IPS DF 4.7 (cell line): Measurements from ENCODE around the gene UTS2R.

Source experiments
- DNase-seq: peaks from one replicate; pipeline ENCODE4 v3.0.0-alpha.2; 2013; ENCODE audit warnings: low spot score; ENCODE audit errors: extremely low read depth

UTS2R gene

DNA sequence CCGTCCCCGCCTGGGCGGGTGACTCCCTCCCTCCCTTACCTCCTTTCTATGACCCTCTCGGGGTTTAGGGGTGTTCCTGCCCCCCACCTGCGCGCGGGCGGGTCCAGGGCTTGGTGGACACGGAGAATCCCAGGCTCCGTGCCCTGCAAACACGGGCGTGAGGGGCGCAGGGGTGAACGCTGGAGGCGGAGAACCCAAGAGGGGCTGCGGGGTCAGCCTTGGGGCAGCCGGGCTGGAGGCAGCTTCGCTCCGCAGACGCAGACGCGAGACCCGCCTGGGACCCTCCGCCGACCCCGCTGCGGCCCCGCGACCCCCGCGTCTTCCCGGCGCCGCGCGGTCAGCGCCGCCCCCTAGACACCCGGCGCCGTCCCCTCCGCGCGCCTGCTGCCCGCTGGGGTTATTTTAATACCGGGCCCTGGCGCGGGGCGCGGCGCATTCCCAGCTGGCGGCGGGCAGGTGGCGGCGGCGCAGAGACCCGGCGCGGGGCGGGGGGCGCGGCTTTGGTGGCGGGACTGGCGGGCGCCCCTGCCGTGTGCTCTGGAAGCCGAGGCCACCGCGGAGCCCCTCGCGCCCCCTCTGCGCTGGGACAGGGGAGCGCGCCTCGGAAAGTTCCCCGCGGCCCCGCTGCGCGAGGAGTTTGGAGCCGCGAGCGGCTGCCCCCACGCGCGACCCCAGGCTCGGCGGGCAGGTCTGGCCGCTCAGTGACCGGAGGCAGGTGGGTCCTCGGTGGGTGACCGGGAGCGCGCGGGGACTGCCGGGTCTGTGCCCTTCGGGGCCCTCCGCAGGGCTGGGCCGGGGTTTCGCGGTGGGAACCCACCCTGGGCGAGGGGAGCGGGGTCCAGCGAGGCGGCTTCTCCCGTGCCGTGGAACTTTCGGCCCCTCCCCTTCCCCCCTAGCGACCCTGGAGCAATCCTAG, at the start of gene UTS2R:
UTS2R (plus strand) TSS at position 433 of the 916 bp plus-strand sequence. CDS start 2,560 bp downstream, outside the sequence.
- no peak for DNase-seq

DNA sequence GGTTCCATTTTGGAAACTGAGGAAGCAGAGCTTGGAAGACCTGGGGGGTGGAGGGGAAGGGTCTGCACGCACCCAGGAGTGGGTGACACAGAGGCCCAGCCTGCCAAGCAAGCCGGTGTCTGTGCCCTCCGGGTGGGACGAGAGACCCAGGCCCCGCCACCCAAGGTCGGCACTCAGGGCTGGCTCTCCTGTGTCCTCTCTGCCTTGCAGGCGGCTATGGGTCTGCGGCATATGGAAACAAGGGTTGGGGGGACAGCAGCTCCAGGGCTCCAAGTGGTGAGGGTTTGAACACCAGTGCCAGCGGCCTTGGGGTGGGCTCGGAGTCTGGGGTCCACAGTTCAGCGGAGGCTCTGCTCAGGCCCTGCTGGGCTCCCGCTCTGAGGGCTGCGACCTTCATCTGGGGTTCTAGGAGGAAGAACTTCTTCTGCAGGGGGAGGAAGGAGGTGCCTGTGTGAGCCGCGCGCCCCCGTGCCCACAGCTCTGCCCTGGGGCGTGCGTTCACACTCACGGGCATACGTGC, 49.6 kb upstream of the UTS2R start:
- DNase-seq, result no peak

DNA sequence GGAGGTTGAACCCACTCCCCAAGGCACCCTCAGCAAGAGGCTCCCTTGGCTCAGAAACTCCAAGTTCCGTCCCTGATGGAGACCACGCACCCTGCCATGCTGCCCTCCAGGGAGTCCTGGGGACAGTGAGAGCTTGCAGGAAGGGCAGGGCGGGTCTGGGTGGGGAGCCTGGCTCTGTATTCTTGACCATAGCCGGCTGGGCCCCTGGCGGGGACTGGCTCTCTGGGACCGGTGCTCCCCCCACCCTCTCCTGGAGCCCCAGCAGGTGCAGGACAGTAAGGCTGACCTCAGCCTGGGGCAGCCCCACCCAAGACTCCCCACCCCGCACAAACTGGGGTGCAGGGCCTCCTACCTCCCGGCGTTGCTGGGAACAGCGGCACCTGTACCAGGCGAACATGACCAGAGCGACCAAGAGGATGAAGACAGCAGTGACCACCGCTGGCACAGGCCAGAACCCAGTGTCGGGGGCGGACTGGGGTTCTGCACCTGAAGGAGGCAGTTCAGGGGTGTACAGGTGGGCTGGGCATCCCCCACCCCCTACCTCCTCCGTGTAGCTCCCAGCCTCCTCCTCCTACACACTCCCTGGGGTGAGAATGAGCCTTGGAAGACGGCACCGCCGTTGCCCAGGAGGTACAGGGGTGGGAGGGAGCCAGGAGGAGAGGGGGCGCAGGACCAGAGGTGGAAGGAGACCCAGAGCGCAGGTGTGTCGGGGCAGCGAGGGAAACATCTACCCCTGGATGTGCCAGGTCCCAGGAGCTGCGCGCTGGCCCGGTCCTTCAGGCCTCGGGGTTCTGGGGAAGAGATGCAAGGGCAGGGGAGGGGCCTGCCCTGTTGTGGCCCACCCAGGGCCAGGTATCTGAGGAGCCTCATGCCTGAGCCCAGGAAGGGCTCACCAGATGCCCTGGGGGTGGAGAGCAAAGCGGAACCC, 48.8 kb upstream of the UTS2R start:
- no peak for DNase-seq

DNA sequence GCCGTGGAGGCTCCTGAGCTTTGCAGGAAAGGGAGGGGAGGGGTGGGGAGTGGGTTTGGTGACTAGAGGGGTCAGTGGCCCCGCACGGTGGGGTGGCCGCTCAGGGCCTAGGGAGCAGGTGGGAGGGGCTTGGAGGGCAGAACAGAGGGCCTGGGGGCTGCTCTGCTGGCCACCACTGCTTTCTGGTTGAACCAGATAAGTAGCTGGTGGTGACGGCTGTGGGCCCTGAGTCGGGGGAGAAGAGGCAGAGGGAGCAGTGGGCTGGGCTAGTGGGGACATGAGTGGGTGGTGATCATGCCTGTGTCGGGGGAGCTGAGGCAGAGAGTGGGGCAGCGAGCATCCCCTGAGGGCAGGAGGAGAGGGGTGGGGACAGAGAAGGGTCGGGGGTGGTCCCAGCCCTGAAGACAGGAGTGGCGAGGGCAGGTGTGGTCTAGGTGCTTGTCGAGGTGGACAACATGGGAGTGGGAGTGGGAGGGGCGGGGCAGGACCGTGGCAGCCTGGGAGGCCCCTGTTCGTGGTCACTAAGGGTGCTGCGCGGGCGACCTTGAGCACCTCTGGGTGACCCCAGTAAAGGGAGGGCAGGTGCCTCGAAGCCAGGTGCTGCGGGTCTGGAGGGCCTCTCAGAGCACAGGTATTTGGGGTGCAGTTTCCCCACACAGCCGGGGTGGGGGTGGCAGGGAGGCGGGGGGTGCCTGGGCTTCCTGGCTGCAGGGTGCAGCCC, 47.9 kb upstream of the UTS2R start:
- no peak for DNase-seq

DNA sequence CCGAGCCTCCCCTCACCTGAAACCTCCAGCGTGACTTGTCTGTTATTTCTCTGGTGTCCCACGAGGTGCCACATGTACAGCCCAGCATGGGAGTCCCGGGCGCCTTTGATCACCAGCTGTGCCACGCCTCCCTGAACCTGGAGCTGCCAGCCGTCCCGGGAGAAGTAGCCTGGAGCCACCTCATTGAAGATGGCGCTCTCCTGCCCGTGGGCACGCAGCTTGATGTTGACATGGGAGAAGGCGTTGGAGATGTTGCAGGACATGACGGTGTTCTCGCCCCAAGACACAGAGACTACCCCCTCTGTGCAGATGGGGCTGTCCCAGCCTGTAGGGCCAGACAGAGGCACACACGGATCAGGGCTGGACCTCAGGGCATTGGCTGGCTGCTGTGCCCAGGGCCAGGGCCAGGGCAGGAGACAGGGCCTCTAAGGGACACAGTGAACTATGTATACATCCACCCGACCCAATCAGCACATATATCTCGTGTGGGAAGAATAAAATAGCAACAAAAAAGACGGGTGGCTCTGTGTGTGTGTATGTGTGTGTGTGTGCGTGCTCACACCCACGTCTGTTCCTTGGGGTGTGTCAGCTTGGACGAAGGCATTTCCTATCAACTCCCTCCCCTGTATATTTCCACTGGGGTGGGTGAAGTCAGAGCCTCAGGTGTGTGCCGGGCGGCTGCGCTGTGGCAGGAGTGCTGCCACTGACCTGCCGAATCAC, 46.8 kb upstream of the UTS2R start:
- no peak for DNase-seq

DNA sequence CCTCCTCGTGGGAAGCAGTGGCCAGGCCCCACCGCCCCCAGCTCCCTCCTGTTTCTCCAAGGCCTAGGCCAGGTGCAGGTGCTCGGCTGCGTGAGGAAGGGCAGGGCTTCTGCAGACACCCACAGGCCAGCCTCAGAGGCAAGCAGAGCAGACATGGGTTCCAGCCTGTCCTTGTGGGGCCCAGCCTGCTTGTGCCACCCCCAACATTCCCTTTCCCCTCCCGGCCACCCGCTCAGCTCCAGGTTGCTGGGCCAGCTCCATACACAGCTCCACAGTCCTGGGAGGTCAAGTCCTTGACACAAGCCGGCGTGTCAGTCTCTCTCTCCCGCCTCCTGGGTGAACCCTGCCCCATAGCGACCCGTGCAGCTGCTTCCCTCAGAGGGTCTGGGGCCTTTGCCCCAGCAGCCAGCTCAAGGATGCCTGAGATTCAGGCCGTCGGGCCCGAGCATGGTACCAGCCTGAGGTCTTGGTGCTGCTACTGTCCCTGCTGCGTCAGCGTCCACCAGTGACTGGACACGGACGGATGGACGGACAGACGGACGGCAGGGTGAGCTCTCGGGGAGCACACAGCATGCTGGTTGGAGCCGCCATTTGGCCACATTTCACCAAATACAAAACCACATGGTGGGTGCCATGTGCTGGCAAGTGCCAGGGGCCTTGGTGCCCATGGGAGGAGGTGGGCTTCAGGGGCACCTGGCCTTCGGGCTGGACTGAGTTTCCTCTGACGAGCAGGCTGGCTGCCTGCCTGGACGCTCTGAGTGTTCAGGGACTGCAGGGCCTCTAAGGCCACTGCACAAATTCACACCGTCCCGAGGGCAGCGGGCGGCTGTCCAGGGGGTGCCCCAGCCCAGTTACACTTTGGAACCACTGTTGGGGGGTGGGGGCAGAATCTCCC, 46.0 kb upstream of the UTS2R start:
- no peak for DNase-seq

DNA sequence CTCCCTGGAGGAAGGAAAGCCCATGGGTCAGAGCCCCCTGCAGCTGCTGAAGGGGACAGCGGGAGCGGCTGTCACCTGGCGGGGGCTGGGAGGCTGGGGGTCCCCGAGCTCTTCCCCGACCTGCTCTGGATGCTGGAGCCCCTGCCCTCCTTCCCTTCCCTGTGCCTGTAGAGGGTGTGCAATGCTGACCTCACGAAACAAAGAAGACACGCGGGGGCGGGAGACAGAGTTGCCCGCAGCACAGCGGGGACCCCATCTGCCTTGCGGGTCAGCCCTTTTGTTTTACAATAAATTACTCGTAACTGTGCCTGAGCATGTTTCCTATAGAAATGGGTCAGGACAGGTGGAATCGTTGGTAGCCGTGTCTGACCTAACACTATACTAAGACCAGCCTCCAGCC, 44.3 kb upstream of the UTS2R start:
- no peak for DNase-seq

DNA sequence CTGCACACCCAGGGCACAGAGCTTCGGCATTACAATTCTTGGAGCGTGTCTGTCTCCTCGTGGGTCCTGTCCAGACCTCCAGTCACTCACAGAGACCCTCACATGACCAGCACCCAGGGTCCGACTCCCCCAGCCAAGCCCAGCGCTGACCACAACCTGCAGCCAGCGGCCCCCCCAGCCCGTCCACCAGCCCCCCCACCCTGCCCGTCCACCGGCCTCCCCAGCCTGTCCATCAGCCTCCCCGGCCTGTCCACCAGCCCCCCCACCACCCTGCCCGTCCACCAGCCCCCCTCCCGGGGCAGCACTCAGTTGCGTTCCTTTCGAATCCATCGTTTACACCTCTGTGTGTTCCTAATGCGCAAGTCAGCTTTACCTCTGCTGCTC, 43.8 kb upstream of the UTS2R start:
- DNase-seq, result no peak

DNA sequence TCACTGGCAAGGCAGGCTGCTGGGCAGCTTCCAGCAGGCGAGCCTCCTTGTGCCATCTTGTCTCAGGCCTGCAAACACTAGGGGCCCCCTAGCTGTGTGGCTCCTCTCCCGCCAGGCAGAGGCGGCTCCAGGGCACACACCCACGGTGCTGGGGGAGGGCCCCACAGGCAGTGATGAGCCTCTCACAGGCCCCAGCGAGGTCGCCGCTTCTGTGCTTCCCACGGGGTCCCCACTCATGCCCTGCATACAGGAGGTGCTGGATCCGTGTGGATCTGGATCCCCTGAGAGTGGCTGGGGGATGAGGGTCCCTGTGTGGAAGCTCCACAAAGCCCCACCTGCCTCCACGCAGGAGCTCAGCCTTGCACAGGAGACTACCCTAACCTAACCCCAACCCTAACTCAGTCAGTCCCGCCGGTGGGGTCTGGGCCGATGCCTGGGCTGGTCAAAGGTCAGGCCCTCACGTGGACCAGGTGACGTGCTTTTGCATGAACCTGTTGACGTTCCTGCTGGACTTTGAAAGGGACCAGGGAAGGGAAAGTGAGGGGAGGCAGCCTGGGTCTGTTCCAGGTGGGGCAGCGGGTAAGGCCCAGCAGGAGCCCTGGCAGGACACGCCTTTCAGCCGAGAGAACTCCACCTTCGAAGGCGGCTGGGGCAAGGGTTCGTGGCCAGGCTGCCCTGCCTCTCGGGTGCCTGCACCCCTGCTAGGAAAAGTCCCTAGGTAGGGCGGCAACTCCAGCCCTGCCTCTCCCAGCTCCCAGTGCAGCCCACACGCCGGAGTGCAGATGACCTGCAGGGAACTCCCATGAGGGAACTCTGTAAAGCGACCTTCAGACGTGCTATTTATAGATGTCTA, 43.2 kb upstream of the UTS2R start:
- no peak for DNase-seq

DNA sequence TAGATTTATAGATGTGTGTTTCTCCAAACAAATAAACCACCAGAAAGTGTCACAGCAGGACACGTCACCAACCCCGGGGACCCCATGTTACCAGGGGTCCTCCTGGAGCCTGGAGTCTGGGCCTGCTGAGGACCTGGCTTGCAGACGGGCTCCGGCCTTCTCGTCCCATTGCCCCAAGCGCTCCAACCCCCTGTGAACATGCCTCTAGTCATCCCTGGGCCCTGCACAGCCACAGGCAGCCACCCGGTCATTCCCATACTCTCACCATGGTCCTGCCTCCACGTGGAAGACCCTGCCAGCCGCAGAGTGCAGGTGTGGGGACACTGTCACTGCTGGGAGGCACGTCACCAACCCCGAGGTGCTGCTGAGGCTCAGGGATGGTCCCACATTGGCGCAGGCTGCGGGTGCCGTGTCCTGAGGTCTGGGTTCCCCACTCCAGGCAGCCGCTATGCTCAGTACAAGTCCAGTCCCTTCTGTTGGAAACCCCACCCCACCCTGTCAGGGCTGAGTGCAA, 42.5 kb upstream of the UTS2R start:
- DNase-seq, result no peak

DNA sequence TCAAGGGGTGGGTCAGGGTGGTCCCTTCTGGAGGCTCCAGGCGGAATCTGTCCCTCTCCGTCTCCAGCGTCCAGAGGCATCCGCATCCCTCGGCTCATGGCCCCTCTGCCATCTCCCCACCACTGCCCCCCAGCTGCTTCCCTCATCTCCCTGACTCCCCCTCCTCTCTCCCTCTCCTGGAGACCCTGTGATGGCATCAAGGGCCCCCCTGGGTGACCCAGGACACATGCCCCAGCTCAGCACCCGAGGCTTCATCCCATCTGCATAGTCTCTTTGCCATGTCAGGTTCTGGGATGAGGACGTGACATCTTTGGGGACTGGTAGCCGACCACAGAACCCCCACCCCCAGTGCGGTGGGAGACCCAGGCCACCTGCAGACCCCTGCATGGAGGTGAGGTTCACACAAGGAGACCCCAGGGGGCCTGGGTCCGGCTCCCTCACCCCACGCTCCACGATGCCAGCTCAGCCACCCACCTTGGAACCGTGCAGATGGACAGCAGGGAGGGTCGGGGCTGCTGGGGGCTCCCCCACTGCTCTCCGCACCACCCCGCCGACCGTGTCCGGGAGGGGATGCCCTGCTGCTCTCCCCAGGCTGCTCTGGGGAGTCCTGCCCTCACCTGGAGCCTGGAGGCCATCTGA, 41.8 kb upstream of the UTS2R start:
- no peak for DNase-seq

DNA sequence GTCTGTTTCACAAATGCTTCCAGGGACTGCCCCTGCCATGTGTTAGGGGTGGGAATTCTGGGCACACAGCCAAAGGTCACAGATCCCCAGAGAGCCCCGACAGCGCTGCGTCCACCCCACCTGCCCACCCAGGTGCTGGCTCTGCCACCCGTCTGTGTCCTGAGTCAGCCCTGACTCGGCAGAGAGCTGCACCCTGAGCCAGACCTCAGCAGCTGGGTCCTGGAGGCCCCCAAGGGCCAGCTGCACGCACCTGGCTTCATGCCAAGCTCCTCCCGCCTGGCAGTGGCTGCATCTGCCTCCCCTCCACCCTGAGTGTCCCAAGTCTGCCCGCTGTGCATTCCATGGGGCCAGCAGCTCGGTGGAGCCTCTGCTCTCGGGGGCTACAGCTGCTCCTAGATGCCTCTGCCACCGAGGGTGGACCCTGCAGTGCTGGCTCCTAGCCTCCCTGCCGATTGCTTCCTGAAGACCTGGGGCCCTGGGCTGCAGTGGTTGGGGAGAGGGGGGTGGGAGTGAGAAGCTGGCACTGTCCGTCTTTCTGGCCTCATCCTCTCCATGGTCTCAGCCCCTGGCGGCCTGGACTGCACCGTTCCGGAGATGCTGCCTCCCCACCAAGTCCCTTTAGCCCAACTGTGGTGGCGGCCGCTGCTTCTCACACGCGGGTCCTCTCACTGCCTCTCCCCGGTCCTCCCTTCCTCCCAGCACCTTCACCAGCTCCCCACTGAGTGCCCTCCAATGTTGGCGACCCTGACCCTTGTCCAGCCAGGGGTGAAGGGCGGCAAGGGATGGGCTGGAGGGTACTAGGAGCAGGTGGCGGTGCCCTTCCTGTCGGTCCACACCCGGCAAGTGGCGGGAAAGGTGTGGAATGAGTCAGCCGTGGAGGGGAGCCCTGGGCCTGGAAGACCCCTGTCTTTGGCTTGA, 41.0 kb upstream of the UTS2R start:
- DNase-seq, result no peak

DNA sequence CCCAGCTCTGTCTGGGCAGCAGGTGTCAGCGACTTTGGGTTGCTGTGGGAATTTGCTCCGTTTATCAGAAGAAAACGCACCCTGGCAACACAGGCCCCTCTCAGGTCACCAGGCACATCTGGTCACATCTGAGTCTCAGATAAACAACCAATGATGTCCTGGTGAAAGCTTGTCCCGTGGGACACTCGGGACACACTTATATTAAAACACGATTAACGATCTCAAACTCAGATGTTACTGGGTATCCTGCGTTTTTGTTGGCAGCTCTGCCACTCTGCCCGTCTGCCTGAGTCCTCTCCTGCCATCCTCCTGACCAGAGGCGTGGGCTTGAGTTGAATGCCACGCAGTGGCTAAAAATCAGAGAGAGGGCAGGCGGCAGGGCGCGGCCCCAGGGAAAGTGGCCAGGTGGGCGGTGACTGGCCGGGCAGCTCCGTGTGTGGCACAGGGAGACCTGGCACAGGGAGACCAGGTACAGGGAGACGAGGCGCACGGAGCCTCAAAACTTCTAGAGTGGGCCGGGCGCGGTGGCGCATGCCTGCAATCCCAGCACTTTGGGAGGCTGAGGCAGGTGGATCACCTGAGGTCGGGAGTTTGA, 40.1 kb upstream of the UTS2R start:
- DNase-seq, result no peak

DNA sequence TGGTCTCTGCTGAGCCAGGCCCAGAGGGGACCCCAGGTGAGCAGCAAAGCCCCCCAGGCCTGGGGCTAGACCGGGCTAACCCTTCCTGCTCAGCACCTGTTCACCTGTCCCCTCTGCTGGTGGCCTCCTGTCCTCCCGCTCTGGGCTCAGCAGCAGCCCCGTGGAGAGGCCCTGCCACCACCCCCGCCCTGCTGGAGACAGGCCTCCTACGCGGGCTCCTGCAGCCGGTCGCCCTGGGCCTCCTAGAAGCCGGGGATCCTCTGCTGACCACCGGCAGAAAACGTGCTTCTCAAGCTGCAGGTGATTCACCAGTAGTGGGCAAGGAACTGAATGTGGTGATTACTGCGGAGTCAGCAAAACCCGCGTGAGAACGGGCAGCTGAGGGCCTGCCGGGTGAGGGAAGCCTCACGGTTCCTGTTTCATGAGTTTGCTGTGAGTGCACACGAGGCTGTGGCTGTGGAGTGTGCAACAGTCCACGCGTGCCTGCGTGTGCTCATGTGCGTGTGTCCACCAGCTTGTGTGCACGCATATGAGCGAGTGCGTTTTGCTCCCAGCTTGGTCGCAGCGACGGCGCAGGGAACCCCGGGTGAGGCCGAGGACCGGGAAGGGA, 38.8 kb upstream of the UTS2R start:
- DNase-seq, result no peak

DNA sequence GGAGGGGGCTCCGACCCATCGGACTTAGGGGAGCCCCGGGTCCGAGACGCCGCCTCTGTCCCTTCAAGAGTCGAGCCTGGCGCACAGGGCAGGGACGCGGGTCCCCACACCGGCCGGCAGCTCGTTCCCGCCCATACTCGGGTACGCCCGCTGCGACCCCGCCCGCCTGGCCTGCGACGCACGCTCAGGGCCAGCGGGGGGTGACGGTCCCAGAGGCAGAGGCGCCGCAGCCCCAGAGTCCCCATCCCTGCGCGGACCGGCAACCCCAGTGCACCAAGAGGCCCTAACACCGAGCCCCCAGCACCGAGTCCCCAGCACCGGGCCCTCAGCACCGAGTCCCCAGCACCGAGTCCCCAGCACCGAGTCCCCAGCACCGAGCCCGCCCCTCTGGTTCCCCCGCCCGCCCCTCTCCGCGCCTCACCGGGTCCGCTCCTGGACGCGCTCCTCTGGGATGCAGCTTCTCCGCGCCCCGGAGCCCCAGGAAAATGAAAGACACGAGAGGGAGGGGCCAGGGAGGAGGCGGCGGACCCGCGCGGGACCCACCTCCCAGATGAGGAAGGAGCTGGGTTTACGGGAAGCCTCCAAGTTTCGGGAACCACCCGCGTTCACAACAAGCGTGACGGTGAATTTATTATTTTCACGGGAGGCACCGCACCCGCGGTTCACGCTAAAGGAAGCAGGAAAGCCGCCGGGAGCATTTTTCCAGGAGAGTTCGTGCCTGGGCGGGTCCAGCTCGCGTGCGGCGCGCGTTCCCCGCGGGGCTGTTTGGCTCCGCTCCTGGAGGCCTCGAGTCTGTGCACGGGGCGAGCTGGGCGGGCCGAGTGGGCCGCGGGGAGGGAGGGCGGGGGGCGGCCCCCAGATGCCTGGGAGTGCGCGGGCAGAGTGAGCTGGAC, 38.0 kb upstream of the UTS2R start, which contains the start of gene SECTM1:
SECTM1 (minus strand) TSS at position 488 of the 893 bp plus-strand sequence. CDS start 6,526 bp downstream, outside the sequence.
- DNase-seq, result no peak
